Suprapubic skin (tissue), 4 donors: ENCODE data around the gene OR2C3. TPM values are rescaled to one million over a fixed set of nuclear protein-coding genes. Genes with fewer than 3 reads are reported as not detected.

Source experiments
- DNase-seq, 2 donors: peaks; one replicate each; pipeline ENCODE4 v3.0.0-alpha.2; 2019; ENCODE audit warnings: low spot score in 2 of 2
- H3K27ac ChIP-seq: fragments of 200-600 bp; sonication (generic); one replicate; pipeline ENCODE4 v1.5.1; 2019
- H3K27me3 ChIP-seq: fragments of 200-600 bp; sonication (generic); one replicate; pipeline ENCODE4 v1.5.1; 2019
- H3K36me3 ChIP-seq: fragments of 200-600 bp; sonication (generic); one replicate; pipeline ENCODE4 v1.5.1; 2019
- H3K4me1 ChIP-seq: fragments of 200-600 bp; sonication (generic); one replicate; pipeline ENCODE4 v1.5.1; 2019
- H3K4me3 ChIP-seq: fragments of 200-600 bp; sonication (generic); one replicate; pipeline ENCODE4 v1.5.1; 2019; ENCODE audit warnings: mild to moderate bottlenecking
- H3K9me3 ChIP-seq: fragments of 200-600 bp; sonication (generic); one replicate; pipeline ENCODE4 v1.5.1; 2019
- CTCF ChIP-seq, 2 donors: fragments of 200-600 bp in 1 of 2; fragments of 450-650 bp in 1 of 2; sonication (generic) in 1 of 2; IDR thresholded peaks; one replicate each; pipeline ENCODE4 v1.5.1; 2016 to 2019; ENCODE audit warnings: antibody characterized with exemption in 2 of 2, mild to moderate bottlenecking in 1 of 2, moderate library complexity in 1 of 2
- EP300 ChIP-seq: sonication (generic); formaldehyde crosslinking; IDR thresholded peaks from one replicate; pipeline ENCODE4 v1.6.1; 2017; ENCODE audit warnings: antibody characterized with exemption
- POLR2A ChIP-seq, 2 donors: fragments of 450-650 bp; IDR thresholded peaks; one replicate each; pipeline ENCODE4 v1.6.1; 2017; ENCODE audit warnings: antibody characterized with exemption in 2 of 2, mild to moderate bottlenecking in 2 of 2, moderate library complexity in 2 of 2
- POLR2AphosphoS5 ChIP-seq, 3 donors: sonication (generic); formaldehyde crosslinking; IDR thresholded peaks; one replicate each; pipeline ENCODE4 v1.6.1; 2017; ENCODE audit warnings: antibody characterized with exemption in 3 of 3
- WGBS: methylation state at CpG from one replicate; pipeline ENCODE4 v1.1.5; 2018; 5-methylcytosine and 5-hydroxymethylcytosine counted together
- total RNA-seq, 4 donors: library from RNA; depleted of rRNA; stranded (reverse); fragments of >200 nt; gene quantifications; one replicate each; pipeline ENCODE4 v1.1.0, GENCODE V29; 2016

OR2C3 gene
- total RNA-seq: not detected

GRCh38 chr1:247536340-247536739, at the start of gene OR2C3:
TSS of gene OR2C3 (minus strand) at chr1:247536440. CDS start at chr1:247532511, 3,929 bp downstream.
- no peak for DNase-seq
- 72% methylated on average over 2 of the region's 2 CpGs for WGBS
- Histone ChIP-seq H3K36me3 (no peaks in the 10 kb centered on the region), H3K27ac (no peak within 1 kb of the TSS), H3K9me3 (no peaks in the 10 kb centered on the region), H3K27me3 (no peaks in the 10 kb centered on the region), H3K4me3 (no peak within 1 kb of the TSS), H3K4me1 (no peaks in the 10 kb centered on the region)
- TF ChIP-seq EP300 (no peak), POLR2AphosphoS5 (IDR thresholded peaks at IDR 0.05) (no peak), CTCF (IDR thresholded peaks at IDR 0.05) (no peak)

- WGBS: 75% methylated on average over 5 of the region's 5 CpGs
- H3K4me1 ChIP-seq: no peaks in the 10 kb centered on the region
- H3K27me3 ChIP-seq: no peaks in the 10 kb centered on the region
- no peak overlapping the region for H3K27ac ChIP-seq
- H3K36me3 ChIP-seq: no peaks in the 10 kb centered on the region
- no peak for DNase-seq
- TF ChIP-seq EP300: no peak
- TF ChIP-seq POLR2A (IDR thresholded peaks at IDR 0.05): no peak
- TF ChIP-seq POLR2AphosphoS5 (IDR thresholded peaks at IDR 0.05): no peak
- TF ChIP-seq CTCF (IDR thresholded peaks at IDR 0.05): no peak
- no peak overlapping the region for H3K4me3 ChIP-seq
- H3K9me3 ChIP-seq: no peaks in the 10 kb centered on the region
Measured at GRCh38 chr1:247578946-247579460, 42.8 kb upstream of the OR2C3 start.

GRCh38 chr1:247576514-247576913, 40.3 kb upstream of the OR2C3 start:
- DNase-seq: no peak
- H3K4me1 ChIP-seq: no peaks in the 10 kb centered on the region
- WGBS: 55% methylated on average over 3 of the region's 3 CpGs
- H3K9me3 ChIP-seq: peaks cover 5% of the 10 kb centered on the region
- no peaks in the 10 kb centered on the region for H3K36me3 ChIP-seq
- H3K4me3 ChIP-seq: no peak overlapping the region
- no peaks in the 10 kb centered on the region for H3K27me3 ChIP-seq
- H3K27ac ChIP-seq: no peak overlapping the region
- TF ChIP-seq CTCF (IDR thresholded peaks at IDR 0.05) (no peak), EP300 (no peak), POLR2AphosphoS5 (IDR thresholded peaks at IDR 0.05) (no peak), POLR2A (IDR thresholded peaks at IDR 0.05) (no peak)

- Histone ChIP-seq H3K36me3 (no peaks in the 10 kb centered on the region), H3K27me3 (no peaks in the 10 kb centered on the region), H3K27ac (no peak overlapping the region), H3K9me3 (peaks cover 5% of the 10 kb centered on the region), H3K4me3 (no peak overlapping the region), H3K4me1 (no peaks in the 10 kb centered on the region)
- no peak for DNase-seq
- TF ChIP-seq POLR2AphosphoS5 (IDR thresholded peaks at IDR 0.05) (no peak), CTCF (IDR thresholded peaks at IDR 0.05) (no peak), EP300 (no peak), POLR2A (IDR thresholded peaks at IDR 0.05) (no peak)
Measured at GRCh38 chr1:247574664-247575063, 38.4 kb upstream of the OR2C3 start.

GRCh38 chr1:247574236-247574635, 38.0 kb upstream of the OR2C3 start:
- TF ChIP-seq POLR2AphosphoS5 (IDR thresholded peaks at IDR 0.05) (no peak), EP300 (no peak), CTCF (IDR thresholded peaks at IDR 0.05) (no peak), POLR2A (IDR thresholded peaks at IDR 0.05) (no peak)
- 52% methylated on average over 1 of the region's 1 CpG for WGBS
- Histone ChIP-seq H3K4me1 (no peaks in the 10 kb centered on the region), H3K9me3 (peaks cover 5% of the 10 kb centered on the region), H3K27me3 (no peaks in the 10 kb centered on the region), H3K27ac (no peak overlapping the region), H3K4me3 (no peak overlapping the region), H3K36me3 (no peaks in the 10 kb centered on the region)
- no peak for DNase-seq
